ENCODE measurements around the gene FCHSD2. TPM values are rescaled to one million over a fixed set of nuclear protein-coding genes. Genes with fewer than 3 reads are reported as not detected.
"Not testable (repeated sequence)": the region's sequence is repeated elsewhere in the genome, so short reads cannot be mapped to it uniquely, and the experiment has no call there.

The FCHSD2 gene
- total RNA-seq, 1 donor from 2014 or later = 18.9 TPM

GRCh38 chr11:72808331-72808798 is 333.8 kb downstream of the FCHSD2 start:
- Histone ChIP-seq H3K27ac (ENCODE audit: low read depth, low read length) (peak overlapping the region; percentile 15), H3K36me3 (ENCODE audit: insufficient read depth, low read length) (no peaks in the 10 kb centered on the region), H3K4me3 (ENCODE audit: insufficient read depth, low read depth, low read length) (no peak overlapping the region), H3K4me2 (ENCODE audit: low read length) (no peak overlapping the region), H4K20me1 (ENCODE audit: insufficient read depth, low read length) (no peaks in the 10 kb centered on the region), H3K9me3 (ENCODE audit: insufficient read depth, low read depth, low read length) (no peaks in the 10 kb centered on the region), H3K27me3 (ENCODE audit: insufficient read depth, low read length) (no peaks in the 10 kb centered on the region), H2AFZ (ENCODE audit: low read depth, low read length) (no peak overlapping the region), H3K4me1 (ENCODE audit: insufficient read depth, low read length) (peaks cover 17% of the 10 kb centered on the region), H3K79me2 (ENCODE audit: insufficient read depth, low read length) (peaks cover 14% of the 10 kb centered on the region), H3K9ac (ENCODE audit: low read length) (peak overlapping the region; percentile 39)
- Mint-ChIP-seq H3K4me3 (ENCODE audit: unreplicated experiment) (no peak overlapping the region), H3K27ac (ENCODE audit: unreplicated experiment) (no peak overlapping the region), H3K9me3 (ENCODE audit: unreplicated experiment) (peaks cover 1% of the 10 kb centered on the region), H3K4me1 (ENCODE audit: low read depth, unreplicated experiment) (peaks cover 11% of the 10 kb centered on the region), H3K27me3 (ENCODE audit: low read depth, unreplicated experiment) (no peaks in the 10 kb centered on the region), H3K36me3 (ENCODE audit: low read depth, unreplicated experiment) (peaks cover 6% of the 10 kb centered on the region)
- TF ChIP-seq EZH2 (IDR thresholded peaks at IDR 0.05; ENCODE audit: insufficient read depth, low read length) (no peak), CTCF (IDR thresholded peaks at IDR 0.05; ENCODE audit: insufficient read depth, low read depth, low read length) (no peak)
- DNase-seq (ENCODE audit: low read depth) (peak; percentile 67), FAIRE-seq (no peak)

GRCh38 chr11:72807792-72808191 is 334.3 kb downstream of the FCHSD2 start:
- H4K20me1 ChIP-seq (ENCODE audit: insufficient read depth, low read length) = no peaks in the 10 kb centered on the region
- H3K4me1 ChIP-seq (ENCODE audit: insufficient read depth, low read length) = peaks cover 11% of the 10 kb centered on the region
- no peaks in the 10 kb centered on the region for H3K36me3 ChIP-seq (ENCODE audit: insufficient read depth, low read length)
- no peak overlapping the region for H3K27ac ChIP-seq (ENCODE audit: low read depth, low read length)
- peaks cover 6% of the 10 kb centered on the region for H3K4me1 Mint-ChIP-seq (ENCODE audit: low read depth, unreplicated experiment)
- no peak overlapping the region for H3K4me2 ChIP-seq (ENCODE audit: low read length)
- no peak overlapping the region for H3K27ac Mint-ChIP-seq (ENCODE audit: unreplicated experiment)
- H3K4me3 Mint-ChIP-seq (ENCODE audit: unreplicated experiment) = no peak overlapping the region
- H3K79me2 ChIP-seq (ENCODE audit: insufficient read depth, low read length) = peaks cover 9% of the 10 kb centered on the region
- H2AFZ ChIP-seq (ENCODE audit: low read depth, low read length) = no peak overlapping the region
- no peaks in the 10 kb centered on the region for H3K9me3 ChIP-seq (ENCODE audit: insufficient read depth, low read depth, low read length)
- TF ChIP-seq EZH2 (IDR thresholded peaks at IDR 0.05; ENCODE audit: insufficient read depth, low read length) = no peak
- no peak for TF ChIP-seq CTCF (IDR thresholded peaks at IDR 0.05; ENCODE audit: insufficient read depth, low read depth, low read length)
- H3K36me3 Mint-ChIP-seq (ENCODE audit: low read depth, unreplicated experiment) = peaks cover 3% of the 10 kb centered on the region
- no peak overlapping the region for H3K9ac ChIP-seq (ENCODE audit: low read length)
- no peaks in the 10 kb centered on the region for H3K27me3 Mint-ChIP-seq (ENCODE audit: low read depth, unreplicated experiment)
- DNase-seq (ENCODE audit: low read depth) (no peak), FAIRE-seq (no peak)
- H3K4me3 ChIP-seq (ENCODE audit: insufficient read depth, low read depth, low read length) = no peak overlapping the region
- no peaks in the 10 kb centered on the region for H3K27me3 ChIP-seq (ENCODE audit: insufficient read depth, low read length)
- H3K9me3 Mint-ChIP-seq (ENCODE audit: unreplicated experiment) = peaks cover 1% of the 10 kb centered on the region

- H3K9ac ChIP-seq (ENCODE audit: low read length) = no peak overlapping the region
- H3K36me3 ChIP-seq (ENCODE audit: insufficient read depth, low read length) = no peaks in the 10 kb centered on the region
- Mint-ChIP-seq H3K9me3 (ENCODE audit: unreplicated experiment) (peaks cover 1% of the 10 kb centered on the region), H3K4me1 (ENCODE audit: low read depth, unreplicated experiment) (peaks cover 2% of the 10 kb centered on the region), H3K36me3 (ENCODE audit: low read depth, unreplicated experiment) (peaks cover 3% of the 10 kb centered on the region), H3K4me3 (ENCODE audit: unreplicated experiment) (no peak overlapping the region), H3K27me3 (ENCODE audit: low read depth, unreplicated experiment) (no peaks in the 10 kb centered on the region), H3K27ac (ENCODE audit: unreplicated experiment) (no peak overlapping the region)
- FAIRE-seq = no peak
- H3K4me2 ChIP-seq (ENCODE audit: low read length) = no peak overlapping the region
- no peak overlapping the region for H2AFZ ChIP-seq (ENCODE audit: low read depth, low read length)
- no peaks in the 10 kb centered on the region for H3K27me3 ChIP-seq (ENCODE audit: insufficient read depth, low read length)
- H3K4me1 ChIP-seq (ENCODE audit: insufficient read depth, low read length) = peaks cover 7% of the 10 kb centered on the region
- DNase-seq (ENCODE audit: low read depth) = peak; percentile 54
- H4K20me1 ChIP-seq (ENCODE audit: insufficient read depth, low read length) = no peaks in the 10 kb centered on the region
- peak overlapping the region; percentile 12 for H3K27ac ChIP-seq (ENCODE audit: low read depth, low read length)
- TF ChIP-seq CTCF (IDR thresholded peaks at IDR 0.05; ENCODE audit: insufficient read depth, low read depth, low read length) (no peak), EZH2 (IDR thresholded peaks at IDR 0.05; ENCODE audit: insufficient read depth, low read length) (no peak)
- H3K9me3 ChIP-seq (ENCODE audit: insufficient read depth, low read depth, low read length) = no peaks in the 10 kb centered on the region
- H3K4me3 ChIP-seq (ENCODE audit: insufficient read depth, low read depth, low read length) = no peak overlapping the region
- H3K79me2 ChIP-seq (ENCODE audit: insufficient read depth, low read length) = peaks cover 4% of the 10 kb centered on the region
Measured at GRCh38 chr11:72807021-72807693, 335.0 kb downstream of the FCHSD2 start.

- not testable (repeated sequence) for H3K27me3 Mint-ChIP-seq (ENCODE audit: low read depth, unreplicated experiment); H3K27ac ChIP-seq (ENCODE audit: low read depth, low read length); H3K27ac Mint-ChIP-seq (ENCODE audit: unreplicated experiment); H3K4me1 Mint-ChIP-seq (ENCODE audit: low read depth, unreplicated experiment); H3K9me3 Mint-ChIP-seq (ENCODE audit: unreplicated experiment); H3K4me1 ChIP-seq (ENCODE audit: insufficient read depth, low read length); H3K9ac ChIP-seq (ENCODE audit: low read length); H3K4me3 ChIP-seq (ENCODE audit: insufficient read depth, low read depth, low read length); DNase-seq (ENCODE audit: low read depth); FAIRE-seq; H3K4me3 Mint-ChIP-seq (ENCODE audit: unreplicated experiment); H3K4me2 ChIP-seq (ENCODE audit: low read length); H2AFZ ChIP-seq (ENCODE audit: low read depth, low read length); H3K79me2 ChIP-seq (ENCODE audit: insufficient read depth, low read length); H3K36me3 ChIP-seq (ENCODE audit: insufficient read depth, low read length); H3K9me3 ChIP-seq (ENCODE audit: insufficient read depth, low read depth, low read length); H3K27me3 ChIP-seq (ENCODE audit: insufficient read depth, low read length); H4K20me1 ChIP-seq (ENCODE audit: insufficient read depth, low read length); H3K36me3 Mint-ChIP-seq (ENCODE audit: low read depth, unreplicated experiment)
Measured at GRCh38 chr11:72806378-72806777, 335.7 kb downstream of the FCHSD2 start.

Data from astrocyte (in vitro differentiated cells and primary cell).